Measurements from ENCODE around the gene TMEM151B. TPM values are rescaled to one million over a fixed set of nuclear protein-coding genes. Genes with fewer than 3 reads are reported as not detected.

TMEM151B gene
- total and polyA plus RNA-seq, 9 of the 15 experiments (the other 6 are each of a cell fraction or from before 2014, with no cell fraction given), result not detected

GRCh38 chr6:44229376-44230033 lies 40.7 kb upstream of the TMEM151B start (continued):
- TF ChIP-seq ATF1 (CRISPR knock-in tag; IDR thresholded peaks at IDR 0.05) (no peak), ATF1 (tag; IDR thresholded peaks at IDR 0.05) (no peak), ATF7 (IDR thresholded peaks at IDR 0.05) (no peak), AFF4 (CRISPR knock-in tag; IDR thresholded peaks at IDR 0.05) (no peak), ZNF551 (CRISPR knock-in tag; IDR thresholded peaks at IDR 0.05) (no peak), FOXP4 (CRISPR knock-in tag; IDR thresholded peaks at IDR 0.05; ENCODE audit: borderline replicate concordance) (no peak)

Measured in K562 (cell line).